GM23338 (cell line): ENCODE results near the gene AASDH. TPM values are rescaled to one million over a fixed set of nuclear protein-coding genes. Genes with fewer than 3 reads are reported as not detected.
A peak's percentile ranks its signal among the peaks of the same experiment; 100 is the strongest.

ENCODE experiments used
- ATAC-seq: fragments of 200-7000 bp; cut with Tn5 transposase; 3 replicates; pipeline ENCODE4 v1.9.1; 2020
- DNase-seq: peaks from one replicate; pipeline ENCODE4 v3.0.0-alpha.2; 2015; ENCODE audit warnings: low spot score
- H2AFZ ChIP-seq: fragments of 200-600 bp; sonication (generic); 2 replicates; pipeline ENCODE4 v1.8.0; 2016; ENCODE audit warnings: antibody characterized with exemption, mild to moderate bottlenecking, moderate library complexity
- H3F3A ChIP-seq: fragments of 200-600 bp; sonication (generic); replicated peaks from 2 replicates; pipeline ENCODE4 v1.8.0; 2017; ENCODE audit warnings: antibody characterized with exemption, mixed run types, low read depth
- H3K27ac ChIP-seq: fragments of 200-600 bp; sonication (generic); 2 replicates; pipeline ENCODE4 v1.6.1; 2016; ENCODE audit warnings: low read depth
- H3K27me3 ChIP-seq: fragments of 200-600 bp; sonication (generic); 2 replicates; pipeline ENCODE4 v1.8.0; 2016; ENCODE audit warnings: mild to moderate bottlenecking, mixed run types, moderate library complexity; ENCODE audit not compliant: insufficient read depth
- H3K36me3 ChIP-seq: fragments of 200-600 bp; sonication (generic); 2 replicates; pipeline ENCODE4 v1.8.0; 2016; ENCODE audit warnings: mild to moderate bottlenecking; ENCODE audit not compliant: insufficient read depth
- H3K4me1 ChIP-seq: fragments of 200-600 bp; sonication (generic); 2 replicates; pipeline ENCODE4 v1.8.0; 2016; ENCODE audit warnings: mild to moderate bottlenecking, moderate library complexity; ENCODE audit not compliant: insufficient read depth
- H3K4me2 ChIP-seq: fragments of 200-600 bp; sonication (generic); 2 replicates; pipeline ENCODE4 v1.7.1; 2017; ENCODE audit warnings: mixed run types
- H3K4me3 ChIP-seq: fragments of 200-600 bp; sonication (generic); 2 replicates; pipeline ENCODE4 v1.6.1; 2016; ENCODE audit warnings: mixed run types
- H3K79me2 ChIP-seq: fragments of 200-600 bp; sonication (generic); replicated peaks from 2 replicates; pipeline ENCODE4 v1.8.0; 2017; ENCODE audit warnings: mild to moderate bottlenecking; ENCODE audit not compliant: insufficient read depth
- H3K9me2 ChIP-seq: fragments of 200-600 bp; sonication (generic); 2 replicates; pipeline ENCODE4 v1.8.0; 2017; ENCODE audit not compliant: insufficient read depth
- H4K20me1 ChIP-seq: fragments of 200-600 bp; sonication (generic); replicated peaks from 2 replicates; pipeline ENCODE4 v1.8.0; 2017; ENCODE audit warnings: mild to moderate bottlenecking; ENCODE audit not compliant: insufficient read depth
- H3K27ac Mint-ChIP-seq: 2 replicates; pipeline ENCODE4 v1.8.0; 2020; ENCODE audit warnings: inconsistent platforms, mild to moderate bottlenecking, moderate library complexity, mixed read lengths
- H3K27me3 Mint-ChIP-seq: 3 replicates; pipeline ENCODE4 v1.8.0; 2022; ENCODE audit warnings: low read depth, mild to moderate bottlenecking, moderate library complexity, mixed read lengths, inconsistent platforms; ENCODE audit not compliant: insufficient read depth, poor library complexity
- H3K36me3 Mint-ChIP-seq: 3 replicates; pipeline ENCODE4 v1.8.0; 2021; ENCODE audit warnings: low read depth, mild to moderate bottlenecking, inconsistent platforms, moderate library complexity, mixed read lengths
- H3K4me1 Mint-ChIP-seq: 3 replicates; pipeline ENCODE4 v1.8.0; 2020; ENCODE audit warnings: mild to moderate bottlenecking, inconsistent platforms, mixed read lengths
- H3K4me3 Mint-ChIP-seq: 3 replicates; pipeline ENCODE4 v1.8.0; 2021; ENCODE audit warnings: moderate library complexity, mild to moderate bottlenecking, inconsistent platforms, mixed read lengths
- H3K9me3 Mint-ChIP-seq: 3 replicates; pipeline ENCODE4 v1.8.0; 2020; ENCODE audit warnings: moderate library complexity, mild to moderate bottlenecking, inconsistent platforms, mixed read lengths
- CREB1 ChIP-seq: fragments of 250-450 bp; sonication (Bioruptor Pico); IDR thresholded peaks from 2 replicates; pipeline ENCODE4 v1.5.0; 2020; ENCODE audit warnings: low read depth, mild to moderate bottlenecking, moderate library complexity
- EZH2 ChIP-seq: fragments of 200-600 bp; sonication (generic); IDR thresholded peaks from one replicate; pipeline ENCODE4 v1.8.0; 2017; ENCODE audit warnings: antibody characterized with exemption, mild to moderate bottlenecking, low read depth; ENCODE audit not compliant: unreplicated experiment
- EZH2phosphoT487 ChIP-seq: fragments of 200-600 bp; sonication (generic); IDR thresholded peaks from one replicate; pipeline ENCODE4 v1.8.1; 2018; ENCODE audit warnings: antibody characterized with exemption; ENCODE audit not compliant: unreplicated experiment
- JUNB ChIP-seq: IDR thresholded peaks from one replicate; pipeline ENCODE4 v1.6.1; 2016; ENCODE audit warnings: antibody characterized with exemption; ENCODE audit not compliant: unreplicated experiment
- NANOG ChIP-seq: IDR thresholded peaks from 2 replicates; pipeline ENCODE4 v1.6.1; 2016; ENCODE audit warnings: antibody characterized with exemption, borderline replicate concordance
- POLR2AphosphoS5 ChIP-seq: IDR thresholded peaks from 2 replicates; pipeline ENCODE4 v1.6.1; 2016; ENCODE audit warnings: antibody characterized with exemption, low read depth
- STAT1 ChIP-seq: IDR thresholded peaks from one replicate; pipeline ENCODE4 v1.6.1; 2016; ENCODE audit warnings: antibody characterized with exemption; ENCODE audit not compliant: unreplicated experiment
- ZNF114 ChIP-seq: fragments of 250-450 bp; sonication (Bioruptor Pico); IDR thresholded peaks from 2 replicates; pipeline ENCODE4 v1.5.0; 2020; ENCODE audit warnings: mild to moderate bottlenecking, moderate library complexity
- ZNF331 ChIP-seq: fragments of 250-450 bp; sonication (Bioruptor Pico); IDR thresholded peaks from 2 replicates; pipeline ENCODE4 v1.5.0; 2020; ENCODE audit warnings: low read depth, mild to moderate bottlenecking, moderate library complexity
- polyA plus RNA-seq: library from polyadenylated mRNA; unstranded; fragments of >200 nt; fragmentation: Nextera tagmentation; extraction: Ambion mirVana; gene quantifications from 2 replicates; pipeline ENCODE4 v1.2.1, GENCODE V29; 2016
- total RNA-seq: library from RNA; depleted of rRNA; stranded (reverse); fragments of >200 nt; shearing (Covaris generic); gene quantifications from 2 replicates; pipeline ENCODE4 v1.2.3, GENCODE V29; 2014
- TF ChIP-seq, protein P1 (sequence below): IDR thresholded peaks from 2 replicates; pipeline ENCODE4 v1.6.1; 2016; ENCODE audit warnings: antibody characterized with exemption
- TF ChIP-seq, protein P2 (sequence below), 2 experiments: fragments of 200-600 bp in 1 of 2; sonication (generic) in 1 of 2; conservative IDR thresholded peaks; 2 replicates each; pipeline versions ENCODE4 v1.5.1 to v1.6.1; 2016 to 2017; ENCODE audit warnings: antibody characterized with exemption in 2 of 2, low read depth in 2 of 2, mild to moderate bottlenecking in 2 of 2, moderate library complexity in 1 of 2
- TF ChIP-seq, protein P3 (sequence below): IDR thresholded peaks from one replicate; pipeline ENCODE4 v1.6.1; 2018; ENCODE audit warnings: antibody characterized with exemption; ENCODE audit not compliant: unreplicated experiment

Gene AASDH
- total and polyA plus RNA-seq, 2 experiments from 2014 or later, result 12.2 to 35.6 TPM

DNA sequence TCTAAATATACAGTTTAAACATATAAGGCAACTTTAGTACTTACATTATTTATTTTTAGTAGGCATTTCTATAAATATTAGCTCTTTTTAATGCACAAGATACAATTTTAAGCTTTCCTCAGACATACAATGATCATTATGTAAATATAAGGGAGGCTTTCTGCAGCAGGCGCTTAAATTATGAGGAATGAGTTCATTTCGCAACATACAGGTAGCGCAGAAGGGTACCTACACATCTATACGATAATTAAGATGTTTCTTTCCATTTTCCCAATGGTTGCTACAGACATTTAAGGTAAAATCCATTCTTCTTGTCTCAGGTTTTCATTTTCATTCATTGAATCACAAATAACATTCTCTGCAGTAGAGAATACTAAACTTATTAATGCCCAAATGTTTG, 1.2 kb downstream of the AASDH start:
- Histone ChIP-seq H3K27ac (peak overlapping the region; percentile 91), H2AFZ (no peak overlapping the region), H3K4me3 (peak overlapping the region; percentile 41), H3F3A (no peaks in the 10 kb centered on the region), H3K9me2 (no peaks in the 10 kb centered on the region), H3K79me2 (peaks cover 25% of the 10 kb centered on the region), H3K4me2 (peak overlapping the region; percentile 13; the same call in 1 of the 2 replicates), H3K4me1 (no peaks in the 10 kb centered on the region), H3K27me3 (no peaks in the 10 kb centered on the region), H4K20me1 (no peaks in the 10 kb centered on the region), H3K36me3 (no peaks in the 10 kb centered on the region)
- no peak for ATAC-seq
- DNase-seq, result no peak
- Mint-ChIP-seq H3K27me3 (peaks cover 8% of the 10 kb centered on the region), H3K9me3 (no peaks in the 10 kb centered on the region), H3K27ac (no peak overlapping the region; the same call in 1 of the 2 replicates), H3K36me3 (no peaks in the 10 kb centered on the region), H3K4me1 (peaks cover 12% of the 10 kb centered on the region), H3K4me3 (peak overlapping the region; percentile 87)
- TF ChIP-seq EZH2phosphoT487 (no peak), JUNB (no peak), EZH2 (no peak)

DNA sequence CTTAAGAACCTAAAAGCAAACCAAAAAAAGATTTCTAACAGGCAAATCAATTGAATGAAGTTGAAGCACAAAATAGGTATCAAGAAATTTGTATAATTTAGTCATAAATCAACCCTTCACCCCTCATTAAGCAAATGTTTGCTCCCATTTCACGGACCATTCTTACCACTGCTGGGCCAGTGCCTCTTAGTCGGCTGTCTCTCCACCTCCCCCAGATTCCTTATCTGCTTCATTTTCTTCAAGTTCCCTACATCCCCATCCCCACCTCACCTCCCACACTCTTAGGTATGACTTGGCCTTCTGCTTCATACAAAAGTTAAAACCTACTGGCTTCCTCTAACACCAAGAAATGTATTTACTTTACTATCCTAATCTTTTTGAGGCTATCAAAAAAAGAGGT, 11.8 kb downstream of the AASDH start:
- peaks cover under 1% of the 10 kb centered on the region; the same call in 1 of the 2 replicates for H3K36me3 ChIP-seq
- no peaks in the 10 kb centered on the region for H3K4me1 ChIP-seq
- H3K4me3 ChIP-seq, result no peak overlapping the region
- ATAC-seq, result no peak
- no peaks in the 10 kb centered on the region for H3K27me3 Mint-ChIP-seq
- DNase-seq, result no peak
- H3K9me2 ChIP-seq, result no peaks in the 10 kb centered on the region
- H3K27ac ChIP-seq, result no peak overlapping the region
- no peaks in the 10 kb centered on the region for H3K9me3 Mint-ChIP-seq
- H4K20me1 ChIP-seq, result no peaks in the 10 kb centered on the region
- no peaks in the 10 kb centered on the region for H3F3A ChIP-seq
- no peak overlapping the region for H3K4me3 Mint-ChIP-seq
- peaks cover 6% of the 10 kb centered on the region; the same call in 2 of the 3 replicates for H3K36me3 Mint-ChIP-seq
- H3K4me2 ChIP-seq, result no peak overlapping the region
- H3K27ac Mint-ChIP-seq, result 0 out of 2 replicates have a peak overlapping the region, but pooled peaks have one; percentile 21
- no peaks in the 10 kb centered on the region for H3K27me3 ChIP-seq
- H3K79me2 ChIP-seq, result no peaks in the 10 kb centered on the region
- no peak overlapping the region for H2AFZ ChIP-seq
- no peaks in the 10 kb centered on the region for H3K4me1 Mint-ChIP-seq
- TF ChIP-seq CREB1 (CRISPR knock-in tag) (no peak), JUNB (no peak), STAT1 (no peak), ZNF114 (CRISPR knock-in tag) (no peak), EZH2phosphoT487 (no peak), EZH2 (no peak), ZNF331 (CRISPR knock-in tag) (no peak), POLR2AphosphoS5 (no peak), NANOG (no peak)
- TF ChIP-seq, protein P1, sequence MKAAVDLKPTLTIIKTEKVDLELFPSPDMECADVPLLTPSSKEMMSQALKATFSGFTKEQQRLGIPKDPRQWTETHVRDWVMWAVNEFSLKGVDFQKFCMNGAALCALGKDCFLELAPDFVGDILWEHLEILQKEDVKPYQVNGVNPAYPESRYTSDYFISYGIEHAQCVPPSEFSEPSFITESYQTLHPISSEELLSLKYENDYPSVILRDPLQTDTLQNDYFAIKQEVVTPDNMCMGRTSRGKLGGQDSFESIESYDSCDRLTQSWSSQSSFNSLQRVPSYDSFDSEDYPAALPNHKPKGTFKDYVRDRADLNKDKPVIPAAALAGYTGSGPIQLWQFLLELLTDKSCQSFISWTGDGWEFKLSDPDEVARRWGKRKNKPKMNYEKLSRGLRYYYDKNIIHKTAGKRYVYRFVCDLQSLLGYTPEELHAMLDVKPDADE, result no peak
- TF ChIP-seq, protein P2, sequence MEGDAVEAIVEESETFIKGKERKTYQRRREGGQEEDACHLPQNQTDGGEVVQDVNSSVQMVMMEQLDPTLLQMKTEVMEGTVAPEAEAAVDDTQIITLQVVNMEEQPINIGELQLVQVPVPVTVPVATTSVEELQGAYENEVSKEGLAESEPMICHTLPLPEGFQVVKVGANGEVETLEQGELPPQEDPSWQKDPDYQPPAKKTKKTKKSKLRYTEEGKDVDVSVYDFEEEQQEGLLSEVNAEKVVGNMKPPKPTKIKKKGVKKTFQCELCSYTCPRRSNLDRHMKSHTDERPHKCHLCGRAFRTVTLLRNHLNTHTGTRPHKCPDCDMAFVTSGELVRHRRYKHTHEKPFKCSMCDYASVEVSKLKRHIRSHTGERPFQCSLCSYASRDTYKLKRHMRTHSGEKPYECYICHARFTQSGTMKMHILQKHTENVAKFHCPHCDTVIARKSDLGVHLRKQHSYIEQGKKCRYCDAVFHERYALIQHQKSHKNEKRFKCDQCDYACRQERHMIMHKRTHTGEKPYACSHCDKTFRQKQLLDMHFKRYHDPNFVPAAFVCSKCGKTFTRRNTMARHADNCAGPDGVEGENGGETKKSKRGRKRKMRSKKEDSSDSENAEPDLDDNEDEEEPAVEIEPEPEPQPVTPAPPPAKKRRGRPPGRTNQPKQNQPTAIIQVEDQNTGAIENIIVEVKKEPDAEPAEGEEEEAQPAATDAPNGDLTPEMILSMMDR (conservative IDR thresholded peaks at IDR 0.05; ENCODE audit: low read depth in 2 of 2), result no peak
- TF ChIP-seq, protein P3, sequence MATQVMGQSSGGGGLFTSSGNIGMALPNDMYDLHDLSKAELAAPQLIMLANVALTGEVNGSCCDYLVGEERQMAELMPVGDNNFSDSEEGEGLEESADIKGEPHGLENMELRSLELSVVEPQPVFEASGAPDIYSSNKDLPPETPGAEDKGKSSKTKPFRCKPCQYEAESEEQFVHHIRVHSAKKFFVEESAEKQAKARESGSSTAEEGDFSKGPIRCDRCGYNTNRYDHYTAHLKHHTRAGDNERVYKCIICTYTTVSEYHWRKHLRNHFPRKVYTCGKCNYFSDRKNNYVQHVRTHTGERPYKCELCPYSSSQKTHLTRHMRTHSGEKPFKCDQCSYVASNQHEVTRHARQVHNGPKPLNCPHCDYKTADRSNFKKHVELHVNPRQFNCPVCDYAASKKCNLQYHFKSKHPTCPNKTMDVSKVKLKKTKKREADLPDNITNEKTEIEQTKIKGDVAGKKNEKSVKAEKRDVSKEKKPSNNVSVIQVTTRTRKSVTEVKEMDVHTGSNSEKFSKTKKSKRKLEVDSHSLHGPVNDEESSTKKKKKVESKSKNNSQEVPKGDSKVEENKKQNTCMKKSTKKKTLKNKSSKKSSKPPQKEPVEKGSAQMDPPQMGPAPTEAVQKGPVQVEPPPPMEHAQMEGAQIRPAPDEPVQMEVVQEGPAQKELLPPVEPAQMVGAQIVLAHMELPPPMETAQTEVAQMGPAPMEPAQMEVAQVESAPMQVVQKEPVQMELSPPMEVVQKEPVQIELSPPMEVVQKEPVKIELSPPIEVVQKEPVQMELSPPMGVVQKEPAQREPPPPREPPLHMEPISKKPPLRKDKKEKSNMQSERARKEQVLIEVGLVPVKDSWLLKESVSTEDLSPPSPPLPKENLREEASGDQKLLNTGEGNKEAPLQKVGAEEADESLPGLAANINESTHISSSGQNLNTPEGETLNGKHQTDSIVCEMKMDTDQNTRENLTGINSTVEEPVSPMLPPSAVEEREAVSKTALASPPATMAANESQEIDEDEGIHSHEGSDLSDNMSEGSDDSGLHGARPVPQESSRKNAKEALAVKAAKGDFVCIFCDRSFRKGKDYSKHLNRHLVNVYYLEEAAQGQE, result no peak
